Mesenchymal stem cell (in vitro differentiated cells and primary cell): ENCODE results near the gene PARD3.

Experiments
- DNase-seq: peaks from one replicate; pipeline ENCODE4 v3.0.0-alpha.2; 2013
- H2AFZ ChIP-seq: one replicate; pipeline ENCODE4 v1.6.1; 2013; ENCODE audit warnings: low read depth, mild to moderate bottlenecking, control low read depth, inconsistent platforms, low read length, moderate library complexity
- H2AK5ac ChIP-seq: 2 replicates; pipeline ENCODE4 v1.6.1; 2013; ENCODE audit warnings: low read length, moderate library complexity, mild to moderate bottlenecking, inconsistent platforms; ENCODE audit not compliant: severe bottlenecking
- H2BK120ac ChIP-seq: one replicate; pipeline ENCODE4 v1.6.1; 2013; ENCODE audit warnings: low read depth, mild to moderate bottlenecking, inconsistent platforms, low read length, moderate library complexity
- H2BK12ac ChIP-seq, 2 experiments: one replicate each; pipeline ENCODE4 v1.6.1; 2013; ENCODE audit warnings: inconsistent platforms in 2 of 2, low read length in 2 of 2, mild to moderate bottlenecking in 2 of 2, moderate library complexity in 2 of 2, control low read depth in 1 of 2
- H2BK15ac ChIP-seq: one replicate; pipeline ENCODE4 v1.6.1; 2013; ENCODE audit warnings: mild to moderate bottlenecking, low read depth, inconsistent platforms; ENCODE audit not compliant: poor library complexity, severe bottlenecking
- H2BK5ac ChIP-seq: 2 replicates; pipeline ENCODE4 v1.6.1; 2013; ENCODE audit warnings: low read depth, mild to moderate bottlenecking, low read length, control low read depth, inconsistent platforms; ENCODE audit not compliant: poor library complexity, severe bottlenecking
- H3K14ac ChIP-seq, 2 experiments: one replicate each; pipeline ENCODE4 v1.6.1; 2013; ENCODE audit warnings: inconsistent platforms in 2 of 2, low read length in 2 of 2, control low read depth in 1 of 2, mild to moderate bottlenecking in 1 of 2, moderate library complexity in 1 of 2
- H3K18ac ChIP-seq, 2 experiments: one replicate each; pipeline ENCODE4 v1.6.1; 2013; ENCODE audit warnings: inconsistent platforms in 2 of 2, low read length in 2 of 2, control low read depth in 1 of 2, low read depth in 1 of 2, mild to moderate bottlenecking in 1 of 2
- H3K23ac ChIP-seq, 2 experiments: one replicate each; pipeline ENCODE4 v1.6.1; 2013; ENCODE audit warnings: inconsistent platforms in 2 of 2, low read length in 2 of 2, mild to moderate bottlenecking in 2 of 2, moderate library complexity in 2 of 2, control low read depth in 1 of 2
- H3K27ac ChIP-seq: 2 replicates; pipeline ENCODE4 v1.5.1; 2013; ENCODE audit warnings: mild to moderate bottlenecking, moderate library complexity, low read length, control low read depth, inconsistent platforms; ENCODE audit not compliant: poor library complexity, severe bottlenecking
- H3K27me3 ChIP-seq, 2 experiments: 2 replicates each; pipeline versions ENCODE4 v1.6.1 to v1.7.0; 2013; ENCODE audit warnings: low read length in 2 of 2, mild to moderate bottlenecking in 2 of 2, moderate library complexity in 2 of 2, control low read depth in 1 of 2, inconsistent platforms in 1 of 2; ENCODE audit not compliant: control insufficient read depth in 1 of 2, insufficient read depth in 1 of 2
- H3K36me3 ChIP-seq, 2 experiments: 2 replicates each; pipeline versions ENCODE4 v1.6.1 to v1.7.0; 2013; ENCODE audit warnings: low read length in 2 of 2, control low read depth in 1 of 2, inconsistent platforms in 1 of 2, low read depth in 1 of 2, mild to moderate bottlenecking in 1 of 2; ENCODE audit not compliant: insufficient read depth in 2 of 2, control insufficient read depth in 1 of 2
- H3K4ac ChIP-seq, 2 experiments: one replicate each; pipeline ENCODE4 v1.6.1; 2013; ENCODE audit warnings: inconsistent platforms in 2 of 2, low read length in 2 of 2, mild to moderate bottlenecking in 2 of 2, moderate library complexity in 2 of 2, control low read depth in 1 of 2, low read depth in 1 of 2
- H3K4me1 ChIP-seq: 2 replicates; pipeline ENCODE4 v1.6.1; 2013; ENCODE audit warnings: low read depth, low read length, control low read depth; ENCODE audit not compliant: control insufficient read depth, insufficient read depth
- H3K4me2 ChIP-seq: 2 replicates; pipeline ENCODE4 v1.6.1; 2013; ENCODE audit warnings: low read length, mild to moderate bottlenecking, inconsistent platforms; ENCODE audit not compliant: poor library complexity, severe bottlenecking
- H3K4me3 ChIP-seq, 2 experiments: 2 replicates each; pipeline versions ENCODE4 v1.5.1 to v1.7.0; 2013; ENCODE audit warnings: low read length in 2 of 2, mild to moderate bottlenecking in 2 of 2, control low read depth in 1 of 2, low read depth in 1 of 2; ENCODE audit not compliant: insufficient read depth in 1 of 2
- H3K79me1 ChIP-seq: replicated peaks from 2 replicates; pipeline ENCODE4 v1.6.1; 2013; ENCODE audit warnings: mild to moderate bottlenecking, control low read depth, low read length, inconsistent platforms; ENCODE audit not compliant: poor library complexity, severe bottlenecking
- H3K9ac ChIP-seq: 2 replicates; pipeline ENCODE4 v1.7.0; 2013; ENCODE audit warnings: mild to moderate bottlenecking, low read length, moderate library complexity
- H3K9me3 ChIP-seq: 2 replicates; pipeline ENCODE4 v1.7.0; 2013; ENCODE audit warnings: mild to moderate bottlenecking, low read length; ENCODE audit not compliant: control insufficient read depth
- H4K8ac ChIP-seq: one replicate; pipeline ENCODE4 v1.6.1; 2013; ENCODE audit warnings: inconsistent platforms, mild to moderate bottlenecking, low read length, moderate library complexity
- H4K91ac ChIP-seq: one replicate; pipeline ENCODE4 v1.6.1; 2013; ENCODE audit warnings: mild to moderate bottlenecking, low read length, inconsistent platforms
- WGBS: methylation state at CpG from one replicate; pipeline ENCODE4 v1.1.7; 2013; ENCODE audit warnings: mixed read lengths; 5-methylcytosine and 5-hydroxymethylcytosine counted together

PARD3 gene

GRCh38 chr10:34295142-34295548, 520.0 kb downstream of the PARD3 start:
- H3K79me1 ChIP-seq: peaks cover 15% of the 10 kb centered on the region
- H2AFZ ChIP-seq: no peak overlapping the region
- no peak overlapping the region for H4K8ac ChIP-seq
- H2AK5ac ChIP-seq: no peak overlapping the region
- H3K27ac ChIP-seq: peak overlapping the region; percentile 75
- H3K4me2 ChIP-seq: peak overlapping the region; percentile 0
- no peaks in the 10 kb centered on the region for H3K27me3 ChIP-seq
- WGBS: 2% methylated on average over 6 of the region's 6 CpGs
- H3K4me3 ChIP-seq: no peak overlapping the region
- H2BK15ac ChIP-seq: no peak overlapping the region
- H3K23ac ChIP-seq: no peak overlapping the region
- H3K36me3 ChIP-seq: no peaks in the 10 kb centered on the region
- no peak overlapping the region for H3K4ac ChIP-seq
- no peaks in the 10 kb centered on the region for H3K9me3 ChIP-seq
- no peak overlapping the region for H4K91ac ChIP-seq
- no peak overlapping the region for H2BK12ac ChIP-seq
- H2BK5ac ChIP-seq: no peak overlapping the region
- H3K14ac ChIP-seq: no peak overlapping the region
- peak overlapping the region in 1 of 2 experiments; percentile 28 for H3K18ac ChIP-seq
- peaks cover 10% of the 10 kb centered on the region for H3K4me1 ChIP-seq
- H2BK120ac ChIP-seq: no peak overlapping the region
- peak; percentile 88 for DNase-seq
- no peak overlapping the region for H3K9ac ChIP-seq

- Histone ChIP-seq H3K9me3 (no peaks in the 10 kb centered on the region), H3K23ac (no peak overlapping the region), H3K9ac (no peak overlapping the region), H3K36me3 (no peaks in the 10 kb centered on the region), H2BK120ac (no peak overlapping the region), H2AFZ (no peak overlapping the region), H4K91ac (no peak overlapping the region), H3K27ac (no peak overlapping the region), H3K79me1 (peaks cover 15% of the 10 kb centered on the region), H3K4me3 (no peak overlapping the region), H2BK15ac (no peak overlapping the region), H3K4me1 (peaks cover 10% of the 10 kb centered on the region), H3K18ac (no peak overlapping the region), H3K4ac (no peak overlapping the region), H3K4me2 (no peak overlapping the region), H3K14ac (no peak overlapping the region), H3K27me3 (no peaks in the 10 kb centered on the region), H4K8ac (no peak overlapping the region), H2BK12ac (no peak overlapping the region), H2AK5ac (no peak overlapping the region), H2BK5ac (no peak overlapping the region)
- WGBS: no CpG with 5 or more reads among the region's 5 CpGs
- no peak for DNase-seq
Measured at GRCh38 chr10:34294137-34294536, 521.0 kb downstream of the PARD3 start.

GRCh38 chr10:34292675-34293074, 522.4 kb downstream of the PARD3 start:
- H3K14ac ChIP-seq: no peak overlapping the region
- H3K9ac ChIP-seq: no peak overlapping the region
- no peaks in the 10 kb centered on the region for H3K36me3 ChIP-seq
- H3K4me2 ChIP-seq: no peak overlapping the region
- H4K91ac ChIP-seq: no peak overlapping the region
- H2BK120ac ChIP-seq: no peak overlapping the region
- H3K27me3 ChIP-seq: no peaks in the 10 kb centered on the region
- no peak overlapping the region for H3K18ac ChIP-seq
- DNase-seq: no peak
- H3K4me1 ChIP-seq: peaks cover 10% of the 10 kb centered on the region
- H2BK5ac ChIP-seq: no peak overlapping the region
- H2BK15ac ChIP-seq: no peak overlapping the region
- H3K79me1 ChIP-seq: peaks cover 15% of the 10 kb centered on the region
- WGBS: no CpG with 5 or more reads among the region's 2 CpGs
- H3K4ac ChIP-seq: no peak overlapping the region
- H2AK5ac ChIP-seq: no peak overlapping the region
- no peak overlapping the region for H3K23ac ChIP-seq
- no peak overlapping the region for H2BK12ac ChIP-seq
- no peak overlapping the region for H4K8ac ChIP-seq
- H2AFZ ChIP-seq: no peak overlapping the region
- H3K27ac ChIP-seq: no peak overlapping the region
- no peaks in the 10 kb centered on the region for H3K9me3 ChIP-seq
- H3K4me3 ChIP-seq: no peak overlapping the region

- Histone ChIP-seq H4K91ac (peak overlapping the region; percentile 97), H3K4me2 (no peak overlapping the region), H3K14ac (no peak overlapping the region), H2BK15ac (no peak overlapping the region), H4K8ac (no peak overlapping the region), H2BK5ac (no peak overlapping the region), H3K4ac (peak overlapping the region; percentile 12 to 81), H2AFZ (no peak overlapping the region), H3K36me3 (no peaks in the 10 kb centered on the region), H3K18ac (peak overlapping the region; percentile 89 to 94), H3K4me1 (peaks cover 10% of the 10 kb centered on the region), H2AK5ac (no peak overlapping the region), H3K4me3 (no peak overlapping the region), H3K9ac (no peak overlapping the region), H3K79me1 (peaks cover 12% of the 10 kb centered on the region), H3K27me3 (no peaks in the 10 kb centered on the region), H2BK120ac (peak overlapping the region; percentile 88), H3K23ac (no peak overlapping the region), H2BK12ac (peak overlapping the region; percentile 64 to 91), H3K9me3 (no peaks in the 10 kb centered on the region), H3K27ac (no peak overlapping the region)
- no peak for DNase-seq
- 86% methylated on average over 4 of the region's 4 CpGs for WGBS
Measured at GRCh38 chr10:34292194-34292565, 522.9 kb downstream of the PARD3 start.
